NCI-H460 (cell line): Measurements from ENCODE around the gene NR3C1. TPM values are rescaled to one million over a fixed set of nuclear protein-coding genes. Genes with fewer than 3 reads are reported as not detected.

ENCODE experiments used
- DNase-seq: peaks from one replicate; pipeline ENCODE4 v3.0.0-alpha.2; 2016; ENCODE audit warnings: low read depth; ENCODE audit errors: extremely low read depth
- total RNA-seq: library from RNA; depleted of rRNA; stranded (reverse); fragments of >200 nt; shearing (Covaris generic); gene quantifications from 2 replicates; pipeline ENCODE4 v1.2.3, GENCODE V29; 2014

The NR3C1 gene
- total RNA-seq, 1 experiment from 2014 or later = 22.5 TPM

DNA sequence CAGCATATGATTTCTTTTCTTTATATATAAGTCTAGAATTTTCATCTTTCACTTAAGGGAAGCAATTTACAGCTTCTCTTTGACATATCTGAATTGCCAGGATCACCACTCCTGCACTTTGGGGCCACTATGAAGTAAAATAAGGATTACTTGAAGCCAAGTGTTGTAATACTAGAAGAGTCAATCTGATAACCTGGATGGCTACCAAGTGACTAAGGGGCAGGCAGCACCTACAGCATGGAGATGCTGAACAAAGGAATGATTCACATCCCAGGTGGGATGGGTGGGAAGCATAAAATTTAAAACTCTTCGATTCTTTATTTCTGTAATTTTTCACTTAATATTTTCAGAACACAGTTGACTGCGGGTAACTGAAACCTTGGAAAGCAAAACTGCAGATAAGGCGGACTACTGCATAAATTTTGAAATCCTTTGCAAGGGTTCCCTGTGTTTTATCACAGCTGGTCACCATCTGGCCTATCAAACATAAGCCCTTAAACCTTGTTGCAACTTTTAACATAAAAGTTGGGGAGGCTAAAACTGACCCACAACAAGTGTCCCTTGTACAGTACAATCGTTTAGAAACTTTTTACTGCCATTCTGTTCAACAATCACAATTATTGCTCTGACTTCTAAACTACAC, 31.2 kb downstream of the NR3C1 start:
- no peak for DNase-seq

- DNase-seq = no peak
These were observed 33.0 kb downstream of the NR3C1 start for GRCh38 chr5:143370440-143370839.

- DNase-seq = no peak
These were observed 39.4 kb downstream of the NR3C1 start for GRCh38 chr5:143364061-143364460.

- no peak for DNase-seq
These were observed 40.7 kb downstream of the NR3C1 start for GRCh38 chr5:143362664-143363227.

DNA sequence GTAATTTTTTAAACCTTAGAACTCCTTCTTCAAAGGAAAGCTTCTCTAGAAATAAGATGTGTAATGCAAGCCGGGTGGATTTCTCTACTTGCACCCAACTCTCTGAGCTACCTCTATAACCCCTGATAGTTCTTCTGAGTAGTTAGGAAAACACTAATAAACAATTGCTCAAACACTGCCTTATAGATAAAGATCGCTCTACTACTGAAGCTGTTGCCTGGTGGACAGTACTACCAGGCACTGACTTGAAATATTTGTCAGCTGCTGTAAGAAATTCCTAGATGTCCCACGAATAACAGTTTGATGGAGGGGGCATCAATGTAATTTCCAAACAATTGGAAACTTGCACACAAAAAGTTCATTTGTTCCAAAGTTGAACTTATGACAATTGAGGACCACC, 42.0 kb downstream of the NR3C1 start:
- no peak for DNase-seq

- no peak for DNase-seq
These were observed 42.7 kb downstream of the NR3C1 start for GRCh38 chr5:143360755-143361154.

- DNase-seq = no peak
These were observed 43.6 kb downstream of the NR3C1 start for GRCh38 chr5:143359869-143360268.

DNA sequence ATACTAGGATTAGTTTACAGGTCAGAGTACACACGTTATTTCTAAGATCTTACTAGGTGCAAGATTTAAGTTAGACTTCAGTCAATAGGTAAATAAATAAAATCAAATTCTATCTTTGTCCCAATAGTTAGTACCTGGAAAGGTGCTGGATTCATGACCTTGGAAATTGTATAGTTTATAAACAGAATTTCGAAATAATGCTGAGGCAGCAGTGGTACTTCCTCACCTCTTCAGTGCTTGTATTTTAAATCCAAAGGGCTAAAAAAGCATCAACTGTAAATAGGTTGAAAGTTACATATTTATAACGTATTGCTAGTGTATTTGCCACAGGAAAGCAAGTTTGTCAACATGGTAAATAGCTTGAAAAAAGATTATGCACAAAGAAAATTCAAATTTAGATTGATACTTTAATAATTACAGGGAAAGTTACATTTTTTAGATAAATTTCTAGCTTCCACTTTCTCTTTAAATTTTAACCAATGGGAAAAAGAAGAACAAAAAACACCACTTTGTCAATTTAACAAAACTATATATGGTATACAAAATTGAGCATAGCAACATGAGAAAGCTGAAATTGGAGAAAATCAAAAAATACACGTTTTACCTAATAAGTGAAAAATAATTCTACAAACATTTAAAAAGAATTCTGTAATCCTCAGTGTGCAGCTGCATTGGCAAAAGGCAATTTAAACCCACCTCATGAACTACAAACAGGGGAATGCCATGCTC, 46.5 kb downstream of the NR3C1 start:
- DNase-seq = no peak

DNA sequence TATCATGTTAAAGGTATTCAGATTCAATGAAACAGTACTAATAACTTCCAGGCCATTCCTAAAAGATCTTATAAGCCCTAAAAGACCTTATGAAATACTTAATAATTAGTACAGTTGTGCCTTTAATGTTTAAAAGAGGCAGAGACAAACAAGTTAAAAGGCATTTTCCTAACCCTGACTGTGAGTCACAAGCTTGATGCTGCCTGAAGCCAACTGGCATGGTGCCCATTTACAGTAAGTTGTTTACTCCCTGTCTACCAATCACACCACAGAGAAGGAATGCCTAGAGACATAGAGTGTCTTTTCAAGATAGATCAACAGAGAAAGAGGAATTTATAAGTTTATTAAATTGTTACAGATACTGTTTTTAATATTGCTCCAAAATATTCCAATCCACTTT, 47.8 kb downstream of the NR3C1 start:
- DNase-seq = peak; percentile 91

- no peak for DNase-seq
These were observed 49.5 kb downstream of the NR3C1 start for GRCh38 chr5:143354025-143354424.

GRCh38 chr5:143352691-143353090, 50.8 kb downstream of the NR3C1 start:
- no peak for DNase-seq

- DNase-seq = no peak
These were observed 52.5 kb downstream of the NR3C1 start for GRCh38 chr5:143350751-143351602.

DNA sequence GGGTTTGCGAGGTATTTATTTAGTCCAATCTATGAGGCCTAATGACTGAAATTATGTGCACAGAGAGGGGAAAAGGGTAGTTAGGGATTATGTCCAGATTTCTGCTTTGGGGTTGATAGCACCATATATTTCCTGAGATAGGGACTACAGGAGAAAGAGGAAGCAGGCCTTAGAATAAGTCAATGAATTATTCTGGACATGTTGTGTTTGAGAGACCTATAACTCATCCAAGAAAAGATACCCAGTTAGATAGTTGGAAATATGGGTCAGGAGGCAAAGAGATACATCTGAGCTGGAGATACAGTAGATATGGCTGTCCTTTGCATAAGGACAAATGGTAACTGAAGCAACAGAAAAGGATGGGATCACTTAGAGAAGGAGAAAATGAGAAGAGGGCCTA, 53.1 kb downstream of the NR3C1 start:
- DNase-seq = no peak

- no peak for DNase-seq
These were observed 54.3 kb downstream of the NR3C1 start for GRCh38 chr5:143349177-143349576.

GRCh38 chr5:143347698-143348344, 55.7 kb downstream of the NR3C1 start:
- no peak for DNase-seq

- no peak for DNase-seq
These were observed 56.4 kb downstream of the NR3C1 start for GRCh38 chr5:143347046-143347445.

DNA sequence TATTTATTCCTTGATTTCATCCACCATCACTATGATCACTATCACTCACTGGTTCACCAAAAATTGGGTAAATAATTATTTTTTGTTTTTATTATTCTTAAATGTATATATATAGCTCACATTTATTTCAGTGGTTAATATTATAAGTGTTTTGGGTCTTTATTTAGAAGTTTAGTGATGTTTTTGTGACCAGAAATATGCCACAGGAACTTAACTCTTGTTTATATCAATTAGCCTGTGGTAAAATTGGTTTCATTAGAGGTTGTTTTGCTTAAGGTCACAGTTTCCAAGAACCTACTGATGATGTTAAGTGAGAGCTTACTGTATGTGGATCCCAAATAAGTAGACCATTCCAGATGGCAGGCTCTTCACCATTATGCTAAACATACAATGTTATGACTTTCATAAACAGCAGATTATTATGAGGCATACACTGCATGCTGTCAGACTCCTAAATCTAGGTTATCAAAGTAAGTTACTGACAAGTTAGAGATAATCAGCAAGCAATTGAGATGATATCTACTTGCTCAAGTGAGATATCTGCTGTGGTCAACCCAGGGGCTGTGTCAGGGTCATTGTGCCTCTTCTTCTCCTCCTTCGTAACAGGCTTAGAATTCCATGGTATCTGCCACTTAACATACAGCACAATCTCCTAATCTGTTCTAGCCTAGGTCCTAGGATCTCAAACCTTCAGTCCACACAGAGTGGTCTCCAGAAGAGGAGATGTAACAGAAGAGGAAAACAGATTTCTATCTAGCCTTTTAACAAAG, 57.6 kb downstream of the NR3C1 start:
- no peak for DNase-seq

- no peak for DNase-seq
These were observed 60.4 kb downstream of the NR3C1 start for GRCh38 chr5:143343042-143343441.

DNA sequence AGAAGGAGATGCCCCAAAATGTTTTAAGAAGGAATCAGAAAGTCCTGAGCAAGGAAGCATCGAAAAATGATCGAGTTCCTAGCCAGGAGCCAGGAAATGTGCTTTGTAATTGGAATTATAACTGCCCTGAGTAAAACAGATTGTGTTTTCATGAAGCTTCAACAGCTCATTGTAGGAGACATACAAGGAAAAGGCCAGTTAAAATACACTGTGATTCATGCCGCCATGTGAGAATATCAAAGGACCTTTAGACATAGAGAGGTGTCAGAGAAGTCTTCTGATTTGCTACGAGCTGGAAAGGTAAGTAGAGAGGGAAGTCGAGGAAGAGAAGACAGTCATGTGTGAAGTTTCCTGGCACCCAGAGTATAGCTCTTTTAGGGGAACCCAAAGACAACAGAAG, 60.9 kb downstream of the NR3C1 start:
- DNase-seq = no peak
